Activated naive CD8-positive, alpha-beta T cell (primary cell): ENCODE data around the gene HECTD1.
"Not testable (repeated sequence)": the region's sequence is repeated elsewhere in the genome, so short reads cannot be mapped to it uniquely, and the experiment has no call there.

Source experiments
- H3K27ac Mint-ChIP-seq: one replicate; pipeline ENCODE4 v1.8.0; 2021; ENCODE audit warnings: mixed read lengths
- H3K27me3 Mint-ChIP-seq: one replicate; pipeline ENCODE4 v1.8.0; 2021; ENCODE audit warnings: mixed read lengths
- H3K36me3 Mint-ChIP-seq: one replicate; pipeline ENCODE4 v1.8.0; 2021; ENCODE audit warnings: mixed read lengths
- H3K4me1 Mint-ChIP-seq: one replicate; pipeline ENCODE4 v1.8.0; 2021; ENCODE audit warnings: low read depth, mixed read lengths
- H3K4me3 Mint-ChIP-seq: one replicate; pipeline ENCODE4 v1.8.0; 2021; ENCODE audit warnings: mild to moderate bottlenecking, mixed read lengths
- H3K9me3 Mint-ChIP-seq: one replicate; pipeline ENCODE4 v1.8.0; 2021; ENCODE audit warnings: low read depth, mixed read lengths

Gene HECTD1

DNA sequence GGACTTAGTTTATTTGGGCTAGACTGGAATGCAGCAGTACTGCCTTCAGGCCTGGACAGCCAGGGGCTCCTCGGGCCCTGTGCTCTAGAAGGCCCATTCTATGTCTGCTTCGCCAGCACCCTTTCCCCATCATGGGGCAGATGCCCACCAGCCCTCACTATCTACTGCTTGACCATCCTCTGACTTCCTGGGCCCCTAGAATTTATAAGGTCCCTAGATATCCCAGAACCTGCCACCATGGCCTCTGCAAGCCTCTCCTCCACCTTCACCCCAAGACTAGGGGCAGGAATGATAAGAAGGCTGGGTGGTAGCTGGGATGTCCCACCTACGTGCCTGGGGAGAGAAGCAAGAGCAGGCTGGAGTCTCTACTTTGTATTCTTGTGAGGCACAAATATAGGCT, 122.6 kb downstream of the HECTD1 start:
- no peaks in the 10 kb centered on the region for H3K27me3 Mint-ChIP-seq
- no peak overlapping the region for H3K4me3 Mint-ChIP-seq
- no peak overlapping the region for H3K27ac Mint-ChIP-seq
- H3K36me3 Mint-ChIP-seq: peaks cover 4% of the 10 kb centered on the region
- no peaks in the 10 kb centered on the region for H3K4me1 Mint-ChIP-seq
- H3K9me3 Mint-ChIP-seq: no peaks in the 10 kb centered on the region

DNA sequence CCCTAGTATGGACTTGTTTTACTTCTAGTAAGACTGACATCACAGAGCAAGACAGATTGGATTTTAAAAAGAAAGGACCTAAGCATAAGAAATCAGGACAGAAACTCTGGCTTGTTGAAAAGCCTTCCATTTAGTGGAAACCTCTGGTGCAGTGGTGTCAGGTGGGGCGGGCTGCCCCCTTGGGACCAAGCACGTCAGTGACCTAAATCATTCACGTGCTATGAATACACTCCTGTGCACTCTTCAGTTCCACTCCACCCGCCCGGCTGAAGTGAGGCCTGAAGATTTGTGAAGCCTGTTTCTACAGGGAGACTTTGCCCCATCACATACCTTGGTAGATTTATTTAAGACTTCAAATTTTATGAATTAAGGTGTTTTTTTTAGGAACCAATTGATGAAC, 123.2 kb downstream of the HECTD1 start:
- Mint-ChIP-seq H3K27ac (no peak overlapping the region), H3K4me1 (no peaks in the 10 kb centered on the region), H3K27me3 (no peaks in the 10 kb centered on the region), H3K4me3 (no peak overlapping the region), H3K9me3 (no peaks in the 10 kb centered on the region), H3K36me3 (peaks cover 4% of the 10 kb centered on the region)

DNA sequence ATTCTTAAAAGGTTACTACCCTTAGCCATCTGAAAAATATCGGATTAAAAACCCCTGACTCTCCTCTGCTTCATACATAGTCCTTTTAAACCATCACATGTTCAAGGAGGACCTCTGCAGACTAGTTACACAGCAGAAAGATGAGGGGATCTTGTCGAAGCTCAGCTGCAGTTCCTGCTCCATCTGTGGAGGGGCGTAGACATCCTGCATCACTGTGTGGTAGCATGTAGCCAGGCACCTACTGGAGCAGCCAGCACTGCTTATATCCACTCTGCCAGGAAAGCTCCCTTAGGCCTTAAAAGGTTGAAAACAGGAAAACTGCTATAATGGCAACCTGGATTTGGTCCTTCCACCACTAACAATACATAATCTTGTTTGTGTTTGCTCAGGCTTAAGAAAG, 123.8 kb downstream of the HECTD1 start:
- Mint-ChIP-seq H3K27me3 (no peaks in the 10 kb centered on the region), H3K4me1 (no peaks in the 10 kb centered on the region), H3K4me3 (no peak overlapping the region), H3K36me3 (peaks cover 4% of the 10 kb centered on the region), H3K27ac (no peak overlapping the region), H3K9me3 (no peaks in the 10 kb centered on the region)

DNA sequence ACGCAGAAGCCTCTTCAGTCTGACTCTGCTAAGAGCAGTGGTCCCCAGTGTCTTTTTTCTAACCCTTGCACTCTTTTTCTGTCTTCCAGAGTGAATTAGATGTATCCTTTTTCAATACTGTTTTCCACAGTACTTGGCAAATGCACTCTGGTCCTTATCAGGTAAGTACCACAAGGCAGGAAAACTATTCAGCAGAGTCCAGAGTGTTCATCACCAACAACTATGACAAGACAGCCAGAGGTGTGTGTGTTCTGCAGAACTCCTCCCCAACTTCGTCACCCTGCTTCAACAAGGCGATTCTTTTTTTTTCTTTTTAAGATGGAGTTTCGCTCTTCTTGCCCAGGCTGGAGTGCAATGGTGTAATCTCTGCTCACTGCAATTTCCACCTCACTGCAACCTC, 127.1 kb downstream of the HECTD1 start:
- no peak overlapping the region for H3K27ac Mint-ChIP-seq

DNA sequence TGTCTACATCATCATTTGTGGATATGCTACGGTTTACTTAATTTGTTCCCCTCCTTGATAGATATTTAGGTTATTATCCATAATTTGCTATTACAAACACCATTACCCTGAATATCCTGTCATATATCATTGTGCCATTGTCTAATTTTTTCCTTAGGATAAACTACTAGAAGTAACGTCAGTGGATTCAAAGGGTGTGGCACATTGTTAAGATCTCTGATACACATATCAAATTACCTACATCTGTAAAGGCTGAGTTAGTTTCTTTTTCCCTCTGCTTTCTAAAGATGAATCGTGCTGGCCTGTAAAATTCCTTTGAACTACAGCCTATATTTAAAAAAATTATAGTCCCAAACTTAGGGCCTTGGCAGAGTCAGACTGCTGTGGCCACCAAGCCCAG, 127.5 kb downstream of the HECTD1 start:
- no peaks in the 10 kb centered on the region for H3K4me1 Mint-ChIP-seq
- peaks cover 15% of the 10 kb centered on the region for H3K36me3 Mint-ChIP-seq
- no peaks in the 10 kb centered on the region for H3K27me3 Mint-ChIP-seq
- H3K27ac Mint-ChIP-seq: no peak overlapping the region
- peaks cover 3% of the 10 kb centered on the region for H3K9me3 Mint-ChIP-seq
- H3K4me3 Mint-ChIP-seq: no peak overlapping the region

More for the DNA sequence above, 127.1 kb downstream of the HECTD1 start:
- H3K36me3 Mint-ChIP-seq: peaks cover 11% of the 10 kb centered on the region
- H3K9me3 Mint-ChIP-seq: no peaks in the 10 kb centered on the region
- H3K27me3 Mint-ChIP-seq: no peaks in the 10 kb centered on the region
- H3K4me1 Mint-ChIP-seq: no peaks in the 10 kb centered on the region
- no peak overlapping the region for H3K4me3 Mint-ChIP-seq

DNA sequence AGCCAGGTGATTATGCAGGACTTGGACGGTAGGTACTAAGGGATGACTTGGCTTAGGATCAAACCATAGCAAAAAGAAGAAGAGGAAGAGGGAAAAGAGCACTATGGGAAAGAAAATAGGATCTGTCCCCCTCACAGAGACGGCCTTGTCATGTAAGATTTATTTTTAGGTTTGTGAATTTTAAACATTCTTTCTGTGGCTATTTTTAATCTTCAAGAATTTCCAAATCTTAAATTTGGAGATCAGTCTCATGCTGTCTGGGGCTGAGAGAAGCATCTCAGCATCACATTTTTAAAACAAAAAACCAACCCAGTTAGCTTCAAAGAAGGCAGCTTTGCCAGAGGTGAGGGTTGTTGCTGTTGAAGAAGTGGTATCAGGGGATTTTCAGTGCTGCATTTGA, 128.8 kb downstream of the HECTD1 start:
- Mint-ChIP-seq H3K36me3 (peaks cover 15% of the 10 kb centered on the region), H3K4me3 (no peak overlapping the region), H3K27ac (no peak overlapping the region), H3K9me3 (peaks cover 4% of the 10 kb centered on the region), H3K27me3 (no peaks in the 10 kb centered on the region), H3K4me1 (no peaks in the 10 kb centered on the region)

DNA sequence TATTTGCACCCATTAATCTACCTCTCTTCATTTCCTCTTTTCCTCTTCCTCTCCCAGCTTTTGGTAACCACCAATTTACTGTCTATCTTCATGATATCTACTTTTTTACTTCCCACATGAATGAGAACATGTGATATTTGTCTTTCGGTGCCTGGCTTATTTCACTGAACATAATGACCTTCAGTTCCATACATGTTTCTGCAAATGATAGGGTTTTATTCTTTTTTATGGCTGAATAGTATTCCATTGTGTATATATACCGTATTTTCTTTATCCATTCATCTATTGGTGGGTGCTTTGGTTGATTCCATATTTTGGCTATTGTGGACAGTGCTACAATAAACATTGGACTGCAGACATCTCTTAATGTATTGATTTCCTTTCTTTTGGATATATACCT, 132.4 kb downstream of the HECTD1 start:
- no peak overlapping the region for H3K27ac Mint-ChIP-seq
- peaks cover 4% of the 10 kb centered on the region for H3K9me3 Mint-ChIP-seq
- peaks cover 18% of the 10 kb centered on the region for H3K36me3 Mint-ChIP-seq
- no peak overlapping the region for H3K4me3 Mint-ChIP-seq
- H3K4me1 Mint-ChIP-seq: no peaks in the 10 kb centered on the region
- H3K27me3 Mint-ChIP-seq: no peaks in the 10 kb centered on the region

DNA sequence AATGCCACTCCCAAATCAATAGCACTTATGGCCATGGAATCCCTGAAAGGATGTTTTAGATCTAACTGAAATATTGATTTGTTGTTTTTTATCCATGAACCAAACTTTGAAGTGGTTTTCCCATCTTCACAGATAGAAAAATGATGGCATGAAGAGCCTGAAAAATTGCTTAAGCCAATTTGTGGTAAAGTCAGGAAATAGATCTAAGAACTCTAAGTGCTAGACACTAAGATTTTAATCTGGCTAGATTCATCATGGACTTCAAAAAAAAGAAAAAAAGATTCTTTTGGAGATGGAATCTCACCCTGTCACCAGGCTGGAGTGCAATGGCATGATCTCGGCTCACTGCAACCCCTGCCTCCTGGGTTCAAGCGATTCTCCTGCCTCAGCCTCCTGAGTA, 136.4 kb downstream of the HECTD1 start:
- Mint-ChIP-seq H3K27ac (no peak overlapping the region), H3K9me3 (peaks cover 4% of the 10 kb centered on the region), H3K27me3 (no peaks in the 10 kb centered on the region), H3K4me1 (no peaks in the 10 kb centered on the region), H3K36me3 (peaks cover 16% of the 10 kb centered on the region), H3K4me3 (no peak overlapping the region)

DNA sequence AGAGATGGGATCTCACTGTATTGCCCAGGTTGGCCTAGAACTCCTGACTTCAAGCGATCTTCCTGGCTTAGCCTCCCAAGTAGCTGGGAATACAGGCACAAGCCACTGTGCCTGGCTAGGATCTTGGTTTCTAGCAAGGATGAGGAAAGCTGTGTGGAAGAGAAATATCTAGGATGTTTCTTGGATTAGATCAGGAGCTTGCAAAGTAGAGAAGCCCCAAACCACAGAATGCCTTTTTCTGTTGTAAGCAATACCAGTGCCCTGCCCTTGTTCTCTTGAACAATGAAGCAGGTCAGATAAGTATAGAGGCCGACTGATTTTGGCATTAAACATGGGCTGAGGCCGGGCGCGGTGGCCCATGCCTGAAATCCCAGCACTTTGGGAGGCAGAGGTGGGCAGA, 137.2 kb downstream of the HECTD1 start:
- H3K27ac Mint-ChIP-seq: no peak overlapping the region
- H3K36me3 Mint-ChIP-seq: peaks cover 13% of the 10 kb centered on the region
- H3K27me3 Mint-ChIP-seq: no peaks in the 10 kb centered on the region
- peaks cover 4% of the 10 kb centered on the region for H3K9me3 Mint-ChIP-seq
- no peak overlapping the region for H3K4me3 Mint-ChIP-seq
- H3K4me1 Mint-ChIP-seq: no peaks in the 10 kb centered on the region

DNA sequence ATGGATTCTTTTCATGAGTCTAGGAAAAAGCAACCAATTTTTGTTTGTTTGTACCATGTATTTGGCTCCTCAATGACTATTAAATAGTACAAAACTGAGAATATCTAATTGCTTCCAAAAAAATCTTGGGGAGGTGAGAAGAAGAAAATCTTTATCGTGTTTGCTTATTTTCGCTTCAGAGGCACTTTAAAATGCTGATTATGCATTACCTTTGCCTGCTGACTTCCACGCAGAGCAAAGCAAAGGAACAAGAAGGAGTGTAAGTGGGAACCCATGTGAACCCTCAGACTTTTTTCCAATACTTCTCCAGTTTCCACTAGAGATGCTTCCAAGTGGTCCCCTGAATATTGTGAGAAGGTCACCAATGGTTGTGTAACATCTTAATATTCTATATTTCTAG, 138.2 kb downstream of the HECTD1 start:
- Mint-ChIP-seq H3K27ac (no peak overlapping the region), H3K4me3 (no peak overlapping the region), H3K4me1 (no peaks in the 10 kb centered on the region), H3K36me3 (peaks cover 7% of the 10 kb centered on the region), H3K9me3 (no peaks in the 10 kb centered on the region), H3K27me3 (no peaks in the 10 kb centered on the region)

DNA sequence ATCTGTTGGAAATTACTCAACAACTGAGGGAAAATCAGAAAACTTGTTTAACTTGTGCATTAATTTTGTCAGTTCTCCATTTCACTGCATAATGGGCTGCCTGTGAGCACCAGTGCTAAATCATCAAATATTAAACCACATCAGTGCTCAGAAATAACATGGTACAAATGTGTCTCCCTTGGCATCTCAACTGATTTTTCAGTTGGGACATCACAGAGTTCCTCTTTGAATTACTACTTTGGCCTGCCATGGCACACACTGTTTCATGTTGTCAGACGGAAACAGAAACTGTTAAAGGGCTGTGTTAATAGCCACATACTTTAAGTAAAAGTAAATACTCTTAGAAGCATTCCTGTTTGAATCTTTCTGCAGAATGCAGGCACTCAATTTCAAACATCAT, 139.4 kb downstream of the HECTD1 start:
- Mint-ChIP-seq H3K4me3 (no peak overlapping the region), H3K27me3 (no peaks in the 10 kb centered on the region), H3K27ac (no peak overlapping the region), H3K36me3 (peaks cover 7% of the 10 kb centered on the region), H3K4me1 (no peaks in the 10 kb centered on the region), H3K9me3 (no peaks in the 10 kb centered on the region)

DNA sequence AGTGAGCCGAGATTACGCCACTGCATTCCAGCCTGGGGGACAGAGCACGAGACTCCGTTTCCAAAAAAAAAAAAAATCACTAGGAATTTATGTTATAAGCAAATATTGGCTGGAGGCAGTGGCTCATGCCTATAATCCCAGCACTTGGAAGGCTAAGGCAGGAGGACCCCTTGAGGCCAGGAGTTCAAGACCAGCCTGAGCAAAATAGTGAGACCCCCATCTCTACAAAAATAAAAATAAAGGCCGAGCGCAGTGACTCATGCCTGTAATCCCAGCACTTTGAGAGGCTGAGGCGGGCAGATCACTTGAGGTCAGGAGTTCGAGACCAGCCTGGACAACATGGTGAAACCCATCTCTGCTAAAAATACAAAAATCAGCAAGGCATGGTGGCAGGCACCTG, 144.7 kb downstream of the HECTD1 start:
- H3K36me3 Mint-ChIP-seq, H3K27me3 Mint-ChIP-seq, H3K4me1 Mint-ChIP-seq, H3K9me3 Mint-ChIP-seq, H3K27ac Mint-ChIP-seq, H3K4me3 Mint-ChIP-seq: not testable (repeated sequence)

DNA sequence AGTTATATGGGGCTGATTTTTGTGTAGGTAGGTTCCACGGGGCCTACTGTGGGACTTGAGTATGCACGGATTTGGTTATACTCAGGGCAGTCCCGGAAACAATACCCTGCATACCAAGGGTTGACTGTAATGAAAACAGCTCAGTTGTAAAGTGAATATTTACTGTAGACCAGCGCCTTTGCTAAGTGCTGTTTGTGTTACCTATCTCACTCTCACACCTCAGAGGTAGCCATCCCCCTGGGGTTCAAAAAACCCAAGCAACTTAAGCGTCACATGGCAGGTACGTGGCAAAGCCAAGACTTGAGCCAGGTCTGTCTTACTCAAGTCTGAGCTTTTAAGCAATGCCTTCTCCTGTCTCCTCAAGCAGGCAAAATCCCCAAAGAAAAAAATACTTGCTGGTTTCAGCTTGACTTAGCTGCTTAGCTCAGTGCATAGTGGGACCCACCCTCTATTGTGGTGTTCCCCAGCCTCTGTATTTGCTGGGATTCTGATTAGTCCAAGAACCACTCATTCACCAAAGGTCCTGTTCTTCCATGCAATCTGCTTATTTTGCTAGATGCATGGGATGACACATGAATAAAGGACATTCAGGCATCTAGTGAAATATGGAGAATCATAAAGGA, 147.2 kb downstream of the HECTD1 start:
- no peaks in the 10 kb centered on the region for H3K9me3 Mint-ChIP-seq
- H3K27ac Mint-ChIP-seq: no peak overlapping the region
- no peaks in the 10 kb centered on the region for H3K27me3 Mint-ChIP-seq
- peaks cover 12% of the 10 kb centered on the region for H3K4me1 Mint-ChIP-seq
- no peak overlapping the region for H3K4me3 Mint-ChIP-seq
- H3K36me3 Mint-ChIP-seq: peaks cover 2% of the 10 kb centered on the region

DNA sequence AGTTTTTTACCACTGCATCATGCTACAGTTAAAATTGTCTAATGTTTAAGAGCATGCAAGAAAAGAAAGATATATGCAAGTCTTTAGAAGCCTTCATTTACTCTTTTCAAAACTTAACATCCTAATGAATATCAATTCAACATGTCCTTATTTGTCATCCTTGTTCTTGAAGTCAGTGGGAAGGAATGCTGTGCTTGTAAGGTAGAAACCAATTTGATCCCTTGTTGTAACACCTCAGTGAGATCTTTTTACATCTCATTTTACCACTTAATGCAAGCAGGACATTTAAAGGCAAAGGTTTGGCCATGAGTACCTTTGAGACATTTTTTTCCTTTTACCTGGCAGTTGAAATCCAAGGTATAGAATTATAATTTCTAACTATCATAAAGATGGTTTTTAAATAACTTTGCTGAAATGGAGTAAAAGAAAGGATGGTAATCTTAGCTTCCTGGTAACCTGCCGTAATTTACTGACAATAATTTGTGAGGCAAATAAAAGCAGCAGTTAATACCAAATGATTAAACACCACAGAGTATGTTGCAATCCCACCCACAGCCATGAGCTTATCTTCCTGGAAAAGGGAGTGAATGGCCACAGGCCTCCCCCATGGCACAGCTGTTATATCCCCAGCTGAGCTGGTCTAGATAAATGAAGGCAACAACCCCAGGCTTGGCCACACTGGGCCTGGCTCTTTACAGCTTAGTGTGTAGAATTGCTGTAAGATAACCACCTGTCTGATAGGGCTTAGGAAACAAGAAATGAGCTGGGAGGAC, 148.3 kb downstream of the HECTD1 start:
- H3K36me3 Mint-ChIP-seq: peaks cover 2% of the 10 kb centered on the region
- H3K9me3 Mint-ChIP-seq: no peaks in the 10 kb centered on the region
- peaks cover 13% of the 10 kb centered on the region for H3K4me1 Mint-ChIP-seq
- H3K27ac Mint-ChIP-seq: no peak overlapping the region
- H3K4me3 Mint-ChIP-seq: no peak overlapping the region
- no peaks in the 10 kb centered on the region for H3K27me3 Mint-ChIP-seq

DNA sequence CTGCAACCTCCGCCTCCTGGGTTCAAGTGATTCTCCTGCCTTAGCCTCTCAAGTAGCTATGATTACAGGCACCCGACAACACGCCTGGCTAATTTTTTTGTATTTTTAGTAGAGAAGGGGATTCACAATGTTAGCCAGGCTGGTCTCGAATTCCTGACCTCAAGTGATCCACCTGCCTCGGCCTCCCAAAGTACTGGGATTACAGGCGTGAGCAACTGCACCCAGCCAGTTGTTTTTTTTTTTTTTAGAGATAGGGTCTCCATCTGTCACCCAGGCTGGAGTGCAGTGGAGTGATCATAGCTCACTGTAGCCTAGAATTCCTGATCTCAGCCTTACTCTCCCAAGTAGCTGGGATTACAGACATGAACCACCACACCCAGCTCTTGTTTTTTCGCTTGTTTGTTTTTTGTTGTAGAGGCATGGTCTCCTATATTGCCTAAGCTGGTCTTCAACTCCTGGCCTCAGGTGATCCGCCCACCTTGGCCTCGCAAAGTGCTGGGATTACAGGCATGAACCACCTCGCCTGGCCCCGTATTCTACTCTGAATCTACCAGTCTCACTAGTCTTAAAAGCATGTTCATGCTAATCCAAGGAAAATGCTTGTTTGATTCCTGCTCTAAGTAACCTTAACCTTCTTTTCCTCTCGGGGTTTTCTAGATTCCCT, 149.8 kb downstream of the HECTD1 start:
- no peaks in the 10 kb centered on the region for H3K9me3 Mint-ChIP-seq
- peaks cover 13% of the 10 kb centered on the region for H3K4me1 Mint-ChIP-seq
- no peak overlapping the region for H3K4me3 Mint-ChIP-seq
- no peak overlapping the region for H3K27ac Mint-ChIP-seq
- peaks cover 4% of the 10 kb centered on the region for H3K36me3 Mint-ChIP-seq
- no peaks in the 10 kb centered on the region for H3K27me3 Mint-ChIP-seq
